KBM-7 (cell line): ENCODE results near the gene RABGAP1L.

Experiments
- DNase-seq: peaks from one replicate; pipeline ENCODE4 v3.0.0-alpha.2; 2015
- in situ Hi-C: fragments of 300-500 bp; cut with MboI; formaldehyde crosslinking; loops from 2 replicates; pipeline ENCODE4 v1.14.3; 2020; ENCODE audit warnings: low sequenced_read_pairs, low pct_unique_long_range_greater_than_20kb, mixed read lengths

RABGAP1L gene

GRCh38 chr1:174991473-174991872, 832.2 kb downstream of the RABGAP1L start:
- in situ Hi-C loops: loop anchor here (25.0 kb wide), 1 partner anchor 204 kb away; no protein-coding TSS in a partner anchor
- DNase-seq: no peak

GRCh38 chr1:174995121-174995520, 835.8 kb downstream of the RABGAP1L start:
- no peak for DNase-seq
- in situ Hi-C loops: loop anchor here (25.0 kb wide), 1 partner anchor 208 kb away; no protein-coding TSS in a partner anchor

GRCh38 chr1:174995916-174996315, 836.6 kb downstream of the RABGAP1L start:
- in situ Hi-C loops: loop anchor here (25.0 kb wide), 1 partner anchor 209 kb away; no protein-coding TSS in a partner anchor
- DNase-seq: no peak

GRCh38 chr1:174996476-174996875, 837.2 kb downstream of the RABGAP1L start:
- DNase-seq: no peak
- in situ Hi-C loops: loop anchor here (25.0 kb wide), 1 partner anchor 209 kb away; no protein-coding TSS in a partner anchor

GRCh38 chr1:174997041-174997440, 837.7 kb downstream of the RABGAP1L start:
- in situ Hi-C loops: loop anchor here (25.0 kb wide), 1 partner anchor 210 kb away; no protein-coding TSS in a partner anchor
- no peak for DNase-seq

GRCh38 chr1:174998569-174999215, 839.4 kb downstream of the RABGAP1L start:
- peak; percentile 80 for DNase-seq
- in situ Hi-C loops: loop anchor here (25.0 kb wide), 1 partner anchor 211 kb away; no protein-coding TSS in a partner anchor

- in situ Hi-C loops: loop anchor here (25.0 kb wide), 1 partner anchor 212 kb away; no protein-coding TSS in a partner anchor
- peak; percentile 99 for DNase-seq
Observed at GRCh38 chr1:174999216-174999935, 840.1 kb downstream of the RABGAP1L start.

GRCh38 chr1:174999936-175000696, 840.8 kb downstream of the RABGAP1L start, which contains the start of gene CACYBP:
Gene CACYBP, plus strand, starts transcription at chr1:174999947. Its CDS starts 234 bp downstream, at chr1:175000181.
- in situ Hi-C loops: loop anchor here (25.0 kb wide), 1 partner anchor 213 kb away; no protein-coding TSS in a partner anchor
- no peak for DNase-seq

- in situ Hi-C loops: no loop called here
- DNase-seq: peak; percentile 28
Observed at GRCh38 chr1:175000697-175001187, 841.4 kb downstream of the RABGAP1L start.

GRCh38 chr1:175002910-175003517, 843.7 kb downstream of the RABGAP1L start:
- no peak for DNase-seq
- in situ Hi-C loops: no loop called here

GRCh38 chr1:175003521-175003920, 844.2 kb downstream of the RABGAP1L start:
- no peak for DNase-seq
- in situ Hi-C loops: no loop called here

GRCh38 chr1:175005085-175005783, 845.9 kb downstream of the RABGAP1L start:
- in situ Hi-C loops: no loop called here
- no peak for DNase-seq

- in situ Hi-C loops: no loop called here
- no peak for DNase-seq
Observed at GRCh38 chr1:175009532-175009931, 850.2 kb downstream of the RABGAP1L start.

GRCh38 chr1:175013445-175013844, 854.1 kb downstream of the RABGAP1L start:
- in situ Hi-C loops: no loop called here
- DNase-seq: no peak

- in situ Hi-C loops: no loop called here
- DNase-seq: no peak
Observed at GRCh38 chr1:175015243-175015642, 855.9 kb downstream of the RABGAP1L start.

GRCh38 chr1:175019524-175019923, 860.2 kb downstream of the RABGAP1L start:
- DNase-seq: no peak
- in situ Hi-C loops: no loop called here

- peak; percentile 98 for DNase-seq
- in situ Hi-C loops: no loop called here
Observed at GRCh38 chr1:175023043-175023921, 864.0 kb downstream of the RABGAP1L start, which contains the start of gene MRPS14. Gene MRPS14, minus strand, starts transcription at chr1:175023425. Its CDS starts 17 bp downstream, at chr1:175023408.
